Stimulated activated CD4-positive, alpha-beta T cell treated with anti-CD3 and anti-CD28 coated beads, Interleukin-15, amount 100 ng/mL, for 1 hour (primary cell): ENCODE data around the gene RHNO1.

ENCODE experiments used
- DNase-seq, 2 donors: peaks; one replicate each; pipeline ENCODE4 v3.0.0-alpha.2; 2020; ENCODE audit warnings: low read depth in 1 of 2, low spot score in 1 of 2

The RHNO1 gene

DNA sequence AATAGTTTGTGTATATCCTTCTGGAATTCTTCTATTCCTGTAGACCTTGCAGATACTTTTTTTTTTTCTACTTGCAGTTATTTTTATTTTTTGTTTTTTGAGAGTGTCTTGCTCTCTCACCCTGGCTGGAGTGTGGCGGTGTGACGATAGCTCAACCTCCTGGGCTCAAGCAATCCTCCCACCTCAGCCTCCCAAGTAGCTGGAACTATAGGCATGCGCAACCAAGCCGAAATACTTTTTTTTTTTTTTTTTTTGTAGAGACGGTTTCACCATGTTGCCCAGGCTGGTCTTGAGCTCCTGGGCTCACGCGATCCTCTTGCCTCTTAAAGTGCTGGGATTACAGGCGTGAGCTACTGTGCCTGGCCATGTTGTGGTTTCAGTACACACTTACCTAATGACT, 23.6 kb downstream of the RHNO1 start:
- DNase-seq: no peak

DNA sequence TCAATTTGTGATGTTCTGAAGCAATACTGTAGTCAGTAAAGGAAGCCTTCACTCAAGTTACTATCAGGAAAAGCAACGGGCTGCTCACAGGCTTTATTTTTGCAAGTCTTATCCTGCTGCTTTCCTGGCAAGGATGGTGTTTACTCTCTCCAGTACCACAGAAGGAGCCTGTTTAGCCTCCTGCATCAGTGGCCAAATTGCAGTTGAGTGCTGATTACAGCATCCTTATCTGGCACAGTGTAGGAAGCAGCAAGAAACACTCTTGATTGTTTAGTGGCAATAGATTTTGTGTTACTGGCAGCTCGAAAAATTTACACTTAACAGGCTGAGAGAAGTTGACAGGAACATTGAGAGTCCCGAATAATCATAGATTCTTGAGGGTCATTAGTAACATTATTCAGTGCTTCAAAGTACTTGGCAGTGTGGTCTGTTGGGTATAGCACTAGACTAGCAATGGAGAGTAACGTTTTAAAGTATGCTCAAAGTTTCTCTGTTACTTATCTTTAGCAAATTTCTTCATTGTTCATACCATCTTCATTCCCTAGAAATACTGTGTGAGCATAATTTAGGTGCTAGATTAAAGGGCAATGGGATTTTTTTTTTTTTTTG, 25.4 kb downstream of the RHNO1 start:
- DNase-seq: no peak

DNA sequence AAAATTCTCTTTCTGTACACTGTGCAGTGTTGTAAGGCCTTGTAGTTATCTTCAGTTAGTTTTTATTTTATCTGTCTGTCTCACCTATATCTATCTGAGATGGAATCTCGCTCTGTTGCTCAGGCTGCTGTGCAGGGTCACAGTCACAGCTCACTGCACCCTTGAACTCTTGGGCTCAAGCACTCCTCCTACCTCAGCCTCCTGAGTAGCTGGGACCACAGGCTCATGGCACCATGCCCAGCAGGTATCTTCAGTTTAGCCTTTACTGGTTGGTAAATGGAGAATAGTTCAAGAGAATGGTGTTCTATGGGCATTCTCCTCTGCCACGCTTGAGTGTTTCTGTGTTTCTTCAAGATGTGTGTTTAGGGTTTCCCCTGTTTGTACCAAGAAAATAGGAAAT, 27.2 kb downstream of the RHNO1 start:
- DNase-seq: no peak

DNA sequence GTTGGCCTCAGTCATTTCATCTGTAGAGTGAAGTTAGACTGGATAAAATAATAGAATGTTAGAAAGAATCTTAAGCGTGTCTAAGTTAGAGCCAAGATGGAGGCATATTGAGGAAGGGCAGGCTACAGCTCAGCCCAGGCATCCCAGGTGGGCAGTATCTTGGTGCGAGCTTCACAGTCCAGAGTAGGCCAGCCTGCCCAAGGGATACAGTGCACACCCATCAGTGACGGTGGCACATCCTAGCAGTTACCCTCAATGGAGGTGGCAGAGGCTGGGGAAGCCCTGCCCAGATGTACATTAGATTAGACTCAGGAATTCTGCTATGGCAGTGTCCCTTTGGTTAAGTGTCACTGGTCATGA, 35.2 kb downstream of the RHNO1 start:
- DNase-seq: no peak

DNA sequence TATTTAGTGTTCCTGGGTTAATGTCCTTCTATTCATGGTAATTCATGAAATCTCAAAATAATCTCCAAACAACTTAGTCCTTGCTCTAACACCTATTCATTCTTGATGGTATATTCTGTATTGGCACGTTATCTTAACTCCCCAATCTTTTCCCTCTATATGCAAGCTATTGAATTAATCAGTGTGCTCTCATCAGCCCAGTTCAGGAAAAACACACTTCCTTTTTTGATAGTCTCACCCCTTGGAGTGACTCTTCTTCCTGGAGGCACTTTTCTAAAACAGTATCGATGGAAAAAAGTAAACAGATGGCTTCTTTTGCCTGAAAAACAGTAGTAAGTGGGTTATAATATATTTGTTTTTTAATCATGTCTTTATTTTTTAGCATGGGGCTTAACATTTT, 42.2 kb downstream of the RHNO1 start:
- no peak for DNase-seq

DNA sequence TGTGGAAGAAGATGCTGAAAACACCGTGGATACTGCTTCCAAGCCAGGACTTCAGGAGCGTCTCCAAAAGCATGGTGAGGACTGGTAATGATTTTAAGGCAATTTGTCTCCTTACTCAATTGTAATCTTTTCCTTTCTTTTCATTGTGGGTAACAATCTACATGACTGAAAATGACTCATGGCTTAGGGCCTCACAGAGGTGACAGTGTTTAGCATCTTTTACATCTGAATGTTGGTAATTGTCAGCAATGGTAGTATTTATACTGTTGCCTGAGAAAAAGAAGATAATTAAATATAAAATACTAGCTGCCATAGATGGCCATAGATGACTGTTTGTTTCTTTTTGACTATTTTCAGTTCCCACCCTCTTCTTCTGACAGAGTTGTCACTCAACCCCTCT, 45.3 kb downstream of the RHNO1 start:
- DNase-seq: no peak

DNA sequence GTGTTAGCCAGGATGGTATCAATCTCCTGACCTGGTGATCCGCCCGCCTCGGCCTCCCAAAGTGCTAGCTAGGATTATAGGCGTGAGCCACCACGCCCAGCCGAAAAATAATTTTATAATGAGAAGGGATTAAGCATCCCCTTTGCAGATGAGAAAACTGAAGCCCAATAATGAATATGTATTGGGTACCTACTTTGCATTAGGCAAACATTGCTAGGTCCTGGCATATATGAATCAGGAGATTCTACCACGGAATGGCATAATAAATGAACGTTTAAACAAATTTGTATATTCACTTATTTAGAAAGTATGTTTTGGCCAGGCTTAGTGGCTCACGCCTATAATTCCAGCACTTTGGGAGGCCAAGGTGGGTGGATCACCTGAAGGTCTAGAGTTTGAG, 46.0 kb downstream of the RHNO1 start:
- DNase-seq: no peak

DNA sequence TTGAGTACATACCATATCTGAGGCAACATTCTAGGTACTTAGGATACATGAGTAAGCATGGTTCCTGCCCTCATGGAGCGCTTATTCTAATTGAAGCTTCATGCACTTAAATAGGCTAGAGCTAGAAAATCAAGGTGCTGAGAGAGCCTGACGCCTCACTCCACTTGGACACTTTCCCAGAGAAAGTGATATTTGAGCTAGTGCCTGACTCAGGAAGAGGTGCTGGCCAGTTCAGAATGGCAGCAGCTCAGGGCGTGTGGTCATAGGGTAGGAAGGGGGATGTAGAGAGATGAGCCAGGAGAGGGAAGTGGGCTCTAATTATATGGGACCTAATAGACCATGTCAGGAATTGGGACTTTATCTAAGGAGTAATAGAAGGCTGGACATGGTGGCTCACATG, 47.0 kb downstream of the RHNO1 start:
- DNase-seq: no peak

DNA sequence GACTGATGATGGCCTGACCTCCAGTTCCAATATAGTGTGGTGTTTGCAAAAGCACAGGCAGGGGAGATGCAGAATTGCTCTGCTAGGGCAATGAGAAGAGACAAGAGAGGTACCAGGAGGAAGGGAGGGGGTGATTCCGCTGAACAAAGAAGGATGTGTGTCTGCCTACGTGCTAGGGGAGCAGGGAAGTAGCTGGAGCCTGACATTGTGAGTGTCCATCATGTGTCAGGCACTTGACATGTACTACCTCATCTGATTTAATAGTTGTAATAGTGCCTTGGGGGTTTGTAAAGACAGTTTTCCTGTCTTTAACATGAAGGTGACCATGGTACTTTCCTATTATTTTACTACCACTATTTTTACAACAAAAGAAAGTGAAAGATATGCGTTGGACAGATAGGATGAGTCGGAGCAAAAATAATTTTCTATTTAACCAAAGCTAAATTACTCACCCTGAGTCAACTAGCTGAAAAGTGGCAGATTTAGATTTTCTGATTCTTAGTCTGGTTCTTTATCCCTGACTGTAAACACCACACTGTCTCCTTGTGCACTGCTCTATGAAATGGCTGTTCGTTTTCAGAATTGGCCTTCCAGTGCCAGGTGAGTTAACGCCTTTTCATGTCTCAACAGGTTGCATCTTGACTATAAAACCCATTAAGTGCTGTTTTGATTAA, 48.4 kb downstream of the RHNO1 start:
- no peak for DNase-seq

DNA sequence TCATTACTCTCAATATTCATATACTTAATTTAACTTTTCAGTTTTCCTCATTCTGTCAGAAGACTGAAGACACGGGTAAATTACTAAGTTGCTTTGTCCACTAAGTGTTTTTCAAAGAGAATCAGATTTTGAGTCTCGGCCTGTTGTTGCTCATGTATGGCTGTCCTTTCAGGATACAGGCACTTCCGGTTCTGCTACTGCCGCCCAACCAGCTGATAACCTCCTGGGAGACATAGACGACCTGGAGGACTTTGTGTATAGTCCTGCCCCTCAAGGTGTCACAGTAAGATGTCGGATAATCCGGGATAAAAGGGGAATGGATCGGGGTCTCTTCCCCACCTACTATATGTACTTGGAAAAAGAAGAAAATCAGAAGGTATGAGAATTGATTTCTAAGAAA, 53.8 kb downstream of the RHNO1 start:
- DNase-seq: no peak

DNA sequence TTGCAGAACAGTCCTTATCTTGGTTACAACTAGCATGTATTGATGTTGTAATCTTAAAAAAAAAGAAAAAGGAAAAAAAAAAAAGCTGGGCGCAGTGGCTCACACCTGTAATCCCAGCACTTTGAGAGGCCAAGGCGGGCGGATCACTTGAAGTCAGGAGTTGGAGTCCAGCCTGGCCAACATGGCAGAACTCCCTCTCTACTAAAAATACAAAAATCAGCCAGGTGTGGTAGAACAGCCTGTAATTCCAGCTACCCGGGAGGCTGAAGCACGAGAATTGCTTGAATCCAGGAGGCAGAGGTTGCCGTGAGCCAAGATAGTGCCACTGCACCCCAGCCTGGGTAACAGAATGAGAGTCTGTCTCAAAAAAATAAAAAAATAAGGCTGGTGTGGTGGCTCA, 56.6 kb downstream of the RHNO1 start:
- DNase-seq: no peak

DNA sequence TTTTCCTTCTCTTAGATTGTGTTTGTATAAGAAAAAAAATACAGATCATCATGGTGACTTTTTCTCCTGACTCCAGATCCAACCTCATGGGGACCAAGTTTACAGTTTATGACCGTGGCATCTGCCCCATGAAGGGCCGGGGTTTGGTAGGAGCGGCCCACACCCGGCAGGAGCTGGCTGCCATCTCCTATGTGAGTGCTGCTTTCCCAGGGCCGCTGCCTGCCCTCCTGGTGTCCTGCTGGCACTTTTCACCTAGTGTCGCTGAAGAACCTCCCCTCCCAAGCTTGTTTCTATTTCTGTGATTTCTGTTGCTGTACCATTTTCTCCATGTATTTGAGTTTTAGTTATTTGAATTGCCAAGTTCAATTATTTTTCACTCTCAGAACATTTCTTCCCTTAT, 57.3 kb downstream of the RHNO1 start:
- no peak for DNase-seq

DNA sequence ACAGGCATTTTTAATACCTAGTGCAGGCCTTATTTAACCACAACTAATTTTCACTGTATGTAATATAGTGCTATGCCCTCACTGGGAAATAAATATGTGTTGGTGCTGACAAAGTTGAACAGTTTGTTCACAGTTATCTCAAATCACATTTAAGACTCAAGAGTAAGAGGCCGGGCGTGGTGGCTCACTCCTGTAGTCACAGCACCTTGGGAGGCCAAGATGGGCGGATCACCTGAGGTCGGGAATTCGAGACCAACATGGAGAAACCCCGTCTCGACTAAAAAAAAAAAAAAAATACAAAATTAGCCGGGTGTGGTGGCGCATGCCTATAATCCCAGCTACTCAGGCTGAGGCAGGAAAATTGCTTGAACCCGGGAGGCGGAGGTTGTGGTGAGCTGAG, 59.3 kb downstream of the RHNO1 start:
- DNase-seq: no peak

DNA sequence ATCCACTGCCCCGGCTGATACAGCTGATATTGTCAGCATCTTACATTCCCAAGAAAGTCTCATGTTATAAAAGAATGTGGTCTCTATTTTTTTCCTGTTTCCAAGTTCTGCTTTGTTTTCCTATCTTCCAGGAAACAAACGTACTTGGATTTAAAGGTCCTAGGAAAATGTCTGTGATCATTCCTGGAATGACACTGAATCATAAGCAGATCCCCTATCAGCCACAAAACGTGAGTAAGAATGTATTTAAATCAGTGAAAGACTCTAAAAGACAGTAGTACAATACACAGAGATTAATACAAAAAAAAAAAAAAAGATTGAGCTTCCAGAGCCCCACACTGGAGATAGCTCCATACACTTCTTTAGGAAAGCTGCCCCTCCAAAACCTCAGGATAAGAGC, 60.5 kb downstream of the RHNO1 start:
- DNase-seq: no peak
